Osteocyte (in vitro differentiated cells): ENCODE data around the gene WDR82. TPM values are rescaled to one million over a fixed set of nuclear protein-coding genes. Genes with fewer than 3 reads are reported as not detected.

Experiments used
- DNase-seq: peaks from one replicate; pipeline ENCODE4 v3.0.0; 2021; ENCODE audit warnings: mixed read lengths; ENCODE audit not compliant: unreplicated experiment; ENCODE audit errors: extremely low spot score
- H3K27ac Mint-ChIP-seq: one replicate; pipeline ENCODE4 v1.8.0; 2021; ENCODE audit warnings: mild to moderate bottlenecking, mixed read lengths; ENCODE audit not compliant: unreplicated experiment
- H3K27me3 Mint-ChIP-seq: one replicate; pipeline ENCODE4 v1.8.0; 2021; ENCODE audit warnings: mixed read lengths; ENCODE audit not compliant: unreplicated experiment
- H3K36me3 Mint-ChIP-seq: one replicate; pipeline ENCODE4 v1.8.0; 2021; ENCODE audit warnings: mixed read lengths; ENCODE audit not compliant: unreplicated experiment
- H3K4me1 Mint-ChIP-seq: one replicate; pipeline ENCODE4 v1.8.0; 2021; ENCODE audit warnings: mixed read lengths; ENCODE audit not compliant: unreplicated experiment
- H3K4me3 Mint-ChIP-seq: one replicate; pipeline ENCODE4 v1.8.0; 2021; ENCODE audit warnings: mild to moderate bottlenecking, moderate library complexity, mixed read lengths; ENCODE audit not compliant: unreplicated experiment
- H3K9me3 Mint-ChIP-seq: one replicate; pipeline ENCODE4 v1.8.0; 2021; ENCODE audit warnings: mixed read lengths; ENCODE audit not compliant: unreplicated experiment
- total RNA-seq: library from RNA; stranded (reverse); gene quantifications from 2 replicates; pipeline ENCODE4 v1.2.1, GENCODE V29; 2021
- TF ChIP-seq, protein P1 (sequence below): fragments of 200-600 bp; sonication (generic); IDR thresholded peaks from 2 replicates; pipeline ENCODE4 v1.5.0; 2021; ENCODE audit warnings: antibody characterized with exemption, mild to moderate bottlenecking, moderate library complexity

The WDR82 gene
- total RNA-seq, 1 donor from 2014 or later, result 76.7 TPM

DNA sequence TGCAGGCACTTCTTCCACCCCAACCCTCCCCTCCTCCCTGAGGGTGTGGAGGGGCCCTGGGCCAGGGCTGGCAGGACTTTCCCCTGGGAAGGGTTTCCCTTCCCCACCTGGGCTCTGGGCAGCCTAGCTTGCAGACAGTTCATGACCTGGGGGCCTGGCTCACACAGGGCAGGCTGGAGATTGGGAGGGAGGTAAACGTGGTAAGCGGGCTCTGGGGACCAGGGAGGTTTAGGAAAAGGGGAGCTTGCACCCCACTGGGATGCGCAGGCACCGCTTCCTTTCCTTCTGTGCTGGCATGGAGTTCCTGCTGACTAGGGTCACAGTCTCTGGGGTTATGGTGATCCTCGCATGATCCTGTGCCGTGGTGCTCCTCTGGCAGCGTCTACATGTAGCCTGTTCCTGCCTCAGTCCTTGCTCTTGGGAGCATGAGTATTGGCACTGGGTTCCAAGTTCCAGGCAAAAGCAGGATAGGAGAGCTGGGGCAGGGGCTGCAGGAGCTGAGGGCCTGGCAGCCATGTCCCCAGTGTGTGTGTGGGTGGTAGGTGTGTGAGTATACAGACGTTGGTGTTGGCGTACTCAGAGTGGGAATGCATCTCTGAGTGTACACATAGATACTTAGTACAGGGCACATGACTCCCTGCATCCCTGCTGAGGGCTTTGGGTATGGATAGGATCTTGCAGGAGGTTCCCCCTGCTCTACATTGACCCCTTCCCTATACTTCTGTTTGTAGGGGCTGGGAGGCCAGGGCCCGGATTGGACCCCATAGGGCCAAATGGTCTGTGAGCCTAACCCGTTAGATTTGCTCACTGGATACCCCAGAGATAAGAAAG lies 16.1 kb upstream of the WDR82 start:
- Mint-ChIP-seq H3K27ac (no peak overlapping the region), H3K4me1 (peaks cover 6% of the 10 kb centered on the region), H3K36me3 (peaks cover 5% of the 10 kb centered on the region), H3K27me3 (no peaks in the 10 kb centered on the region), H3K4me3 (no peak overlapping the region), H3K9me3 (no peaks in the 10 kb centered on the region)
- TF ChIP-seq, protein P1, sequence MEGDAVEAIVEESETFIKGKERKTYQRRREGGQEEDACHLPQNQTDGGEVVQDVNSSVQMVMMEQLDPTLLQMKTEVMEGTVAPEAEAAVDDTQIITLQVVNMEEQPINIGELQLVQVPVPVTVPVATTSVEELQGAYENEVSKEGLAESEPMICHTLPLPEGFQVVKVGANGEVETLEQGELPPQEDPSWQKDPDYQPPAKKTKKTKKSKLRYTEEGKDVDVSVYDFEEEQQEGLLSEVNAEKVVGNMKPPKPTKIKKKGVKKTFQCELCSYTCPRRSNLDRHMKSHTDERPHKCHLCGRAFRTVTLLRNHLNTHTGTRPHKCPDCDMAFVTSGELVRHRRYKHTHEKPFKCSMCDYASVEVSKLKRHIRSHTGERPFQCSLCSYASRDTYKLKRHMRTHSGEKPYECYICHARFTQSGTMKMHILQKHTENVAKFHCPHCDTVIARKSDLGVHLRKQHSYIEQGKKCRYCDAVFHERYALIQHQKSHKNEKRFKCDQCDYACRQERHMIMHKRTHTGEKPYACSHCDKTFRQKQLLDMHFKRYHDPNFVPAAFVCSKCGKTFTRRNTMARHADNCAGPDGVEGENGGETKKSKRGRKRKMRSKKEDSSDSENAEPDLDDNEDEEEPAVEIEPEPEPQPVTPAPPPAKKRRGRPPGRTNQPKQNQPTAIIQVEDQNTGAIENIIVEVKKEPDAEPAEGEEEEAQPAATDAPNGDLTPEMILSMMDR, result no peak
- DNase-seq, result no peak

DNA sequence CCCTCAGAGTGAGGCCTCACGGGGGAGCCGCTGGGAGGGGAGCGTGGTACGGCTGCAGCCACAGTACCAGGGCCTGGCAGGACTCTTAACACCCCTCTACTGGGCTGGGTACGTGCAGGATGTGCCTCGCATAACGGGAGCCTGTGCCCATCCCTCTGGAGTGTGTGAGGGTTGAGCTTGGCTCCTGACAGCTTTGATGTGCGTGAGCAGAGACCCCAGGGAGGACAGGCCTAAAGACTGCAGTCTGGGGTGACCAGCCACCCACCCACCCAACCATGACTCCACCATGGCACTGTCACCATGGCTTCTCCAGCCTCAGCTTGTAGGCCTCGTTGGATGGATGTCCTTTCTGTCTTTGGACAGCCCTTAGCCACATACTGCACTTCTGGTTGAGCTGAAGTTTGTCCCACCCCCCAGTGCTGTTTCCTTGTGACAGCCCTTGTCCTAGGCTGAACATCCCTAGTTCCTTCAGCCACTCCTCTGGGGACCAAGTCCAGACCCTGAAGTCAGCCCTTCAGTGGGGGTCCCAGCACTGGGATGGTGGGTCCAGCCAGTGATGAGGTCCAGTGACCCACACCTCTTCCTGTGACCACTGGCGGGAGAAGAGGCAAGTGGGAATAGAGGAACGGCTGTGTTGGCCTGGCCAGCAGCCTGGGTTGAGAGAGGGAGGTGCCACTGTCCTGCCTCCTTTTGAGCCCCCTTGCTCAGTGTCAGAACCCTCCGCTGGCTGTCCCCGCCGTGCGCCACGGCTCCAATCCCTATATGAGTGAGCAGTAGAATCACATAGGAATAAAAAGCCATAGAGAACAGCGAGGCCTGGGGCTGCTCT lies 15.3 kb upstream of the WDR82 start:
- Mint-ChIP-seq H3K9me3 (no peaks in the 10 kb centered on the region), H3K27ac (no peak overlapping the region), H3K4me3 (no peak overlapping the region)

DNA sequence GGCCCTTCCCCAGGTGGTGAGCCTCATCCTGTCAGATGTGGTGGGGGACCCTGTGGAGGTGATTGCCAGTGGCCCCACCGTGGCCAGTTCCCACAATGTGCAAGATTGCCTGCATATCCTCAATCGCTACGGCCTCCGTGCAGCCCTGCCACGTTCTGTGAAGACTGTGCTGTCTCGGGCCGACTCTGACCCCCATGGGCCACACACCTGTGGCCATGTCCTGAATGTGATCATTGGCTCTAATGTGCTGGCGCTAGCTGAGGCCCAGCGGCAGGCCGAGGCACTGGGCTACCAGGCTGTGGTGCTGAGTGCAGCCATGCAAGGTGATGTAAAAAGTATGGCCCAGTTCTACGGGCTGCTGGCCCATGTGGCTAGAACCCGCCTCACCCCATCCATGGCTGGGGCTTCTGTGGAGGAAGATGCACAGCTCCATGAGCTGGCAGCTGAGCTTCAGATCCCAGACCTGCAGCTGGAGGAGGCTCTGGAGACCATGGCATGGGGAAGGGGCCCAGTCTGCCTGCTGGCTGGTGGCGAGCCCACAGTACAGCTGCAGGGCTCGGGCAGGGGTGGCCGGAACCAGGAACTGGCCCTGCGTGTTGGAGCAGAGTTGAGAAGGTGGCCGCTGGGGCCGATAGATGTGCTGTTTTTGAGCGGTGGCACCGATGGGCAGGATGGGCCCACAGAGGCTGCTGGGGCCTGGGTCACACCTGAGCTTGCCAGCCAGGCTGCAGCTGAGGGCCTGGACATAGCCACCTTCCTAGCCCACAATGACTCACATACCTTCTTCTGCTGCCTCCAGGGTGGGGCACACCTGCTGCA lies 14.0 kb upstream of the WDR82 start:
- H3K27ac Mint-ChIP-seq, result no peak overlapping the region
- no peak overlapping the region for H3K4me3 Mint-ChIP-seq
- peaks cover 5% of the 10 kb centered on the region for H3K36me3 Mint-ChIP-seq
- DNase-seq, result no peak
- TF ChIP-seq, protein P1, result no peak
- H3K9me3 Mint-ChIP-seq, result no peaks in the 10 kb centered on the region
- H3K27me3 Mint-ChIP-seq, result no peaks in the 10 kb centered on the region
- H3K4me1 Mint-ChIP-seq, result peaks cover 9% of the 10 kb centered on the region

More for the DNA sequence above, 15.3 kb upstream of the WDR82 start:
- peaks cover 5% of the 10 kb centered on the region for H3K36me3 Mint-ChIP-seq
- TF ChIP-seq, protein P1, result no peak
- peaks cover 3% of the 10 kb centered on the region for H3K4me1 Mint-ChIP-seq
- no peak for DNase-seq
- no peaks in the 10 kb centered on the region for H3K27me3 Mint-ChIP-seq

DNA sequence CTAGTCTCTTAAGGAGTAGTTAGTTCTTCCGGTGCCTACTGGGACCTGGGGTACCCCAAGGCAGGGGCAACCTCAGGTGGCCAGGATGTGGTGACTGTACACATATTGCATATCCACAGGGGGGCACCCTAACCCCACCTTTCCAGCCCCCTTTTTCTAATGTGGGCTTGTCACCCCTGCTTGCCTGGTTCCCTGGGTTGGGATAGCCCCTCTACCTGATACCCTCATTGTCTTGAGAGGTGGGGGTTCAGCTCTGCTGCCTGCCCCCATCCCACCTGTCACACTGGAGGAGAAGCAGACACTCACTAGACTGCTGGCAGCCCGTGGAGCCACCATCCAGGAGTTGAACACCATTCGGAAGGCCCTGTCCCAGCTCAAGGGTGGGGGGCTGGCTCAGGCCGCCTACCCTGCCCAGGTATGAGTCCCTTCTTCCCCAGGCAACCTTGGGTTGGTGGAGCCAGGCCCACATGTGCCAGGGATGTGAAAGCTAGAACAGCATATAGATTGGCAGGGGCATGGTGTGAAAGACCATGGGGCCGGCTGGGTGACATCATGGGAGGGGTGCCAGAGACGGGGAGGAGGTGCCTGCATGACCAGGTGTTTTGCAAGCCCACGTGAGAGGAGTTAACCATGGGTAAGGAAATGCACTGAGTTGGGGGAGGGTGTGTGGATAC lies 13.2 kb upstream of the WDR82 start:
- H3K9me3 Mint-ChIP-seq, result no peaks in the 10 kb centered on the region
- no peak overlapping the region for H3K27ac Mint-ChIP-seq
- no peak for DNase-seq
- H3K36me3 Mint-ChIP-seq, result peaks cover 5% of the 10 kb centered on the region
- peaks cover 14% of the 10 kb centered on the region for H3K4me1 Mint-ChIP-seq
- H3K4me3 Mint-ChIP-seq, result no peak overlapping the region
- no peaks in the 10 kb centered on the region for H3K27me3 Mint-ChIP-seq
- TF ChIP-seq, protein P1, result peak; percentile 60
